SK-N-SH treated with all-trans-retinoic acid at 6 μM for 48 hours (cell line): ENCODE results near the gene STK33.

Experiments
- ARNTL ChIP-seq: fragments of 450-650 bp; formaldehyde crosslinking; IDR thresholded peaks from 2 replicates; pipeline ENCODE4 v1.5.0; 2020; ENCODE audit warnings: low read depth, mild to moderate bottlenecking, moderate library complexity, borderline replicate concordance
- CSRNP3 ChIP-seq: fragments of 250-450 bp; sonication (Bioruptor Pico); IDR thresholded peaks from 2 replicates; pipeline ENCODE4 v1.5.1; 2021; ENCODE audit warnings: mild to moderate bottlenecking, moderate library complexity
- ESRRG ChIP-seq: fragments of 250-450 bp; sonication (Bioruptor Pico); IDR thresholded peaks from 2 replicates; pipeline ENCODE4 v1.6.1; 2021; ENCODE audit warnings: mild to moderate bottlenecking
- GLIS3 ChIP-seq: fragments of 250-450 bp; sonication (Bioruptor Pico); IDR thresholded peaks from 2 replicates; pipeline ENCODE4 v1.5.0; 2020; ENCODE audit warnings: mild to moderate bottlenecking, moderate library complexity
- OSR1 ChIP-seq: fragments of 250-450 bp; sonication (Bioruptor Pico); IDR thresholded peaks from 2 replicates; pipeline ENCODE4 v1.8.0; 2022; ENCODE audit warnings: moderate library complexity, mild to moderate bottlenecking, inconsistent platforms
- RARB ChIP-seq: fragments of 250-450 bp; sonication (Bioruptor Pico); IDR thresholded peaks from 2 replicates; pipeline ENCODE4 v1.8.0; 2021; ENCODE audit warnings: mild to moderate bottlenecking, moderate library complexity
- SNAI2 ChIP-seq: fragments of 250-450 bp; sonication (Bioruptor Pico); IDR thresholded peaks from 2 replicates; pipeline ENCODE4 v1.5.0; 2020; ENCODE audit warnings: mild to moderate bottlenecking, moderate library complexity
- TCF4 ChIP-seq: fragments of 250-450 bp; sonication (Bioruptor Pico); IDR thresholded peaks from 2 replicates; pipeline ENCODE4 v1.8.0; 2021; ENCODE audit warnings: mild to moderate bottlenecking, moderate library complexity, borderline replicate concordance
- ZNF70 ChIP-seq: fragments of 450-650 bp; formaldehyde crosslinking; IDR thresholded peaks from 2 replicates; pipeline ENCODE4 v1.5.0; 2020; ENCODE audit warnings: mild to moderate bottlenecking, moderate library complexity
- TF ChIP-seq, protein P1 (sequence below): fragments of 250-450 bp; sonication (Bioruptor Pico); IDR thresholded peaks from 2 replicates; pipeline ENCODE4 v1.8.0; 2020; ENCODE audit warnings: mild to moderate bottlenecking, moderate library complexity, borderline replicate concordance

GRCh38 chr11:8545698-8546366, 48.2 kb downstream of the STK33 start:
- TF ChIP-seq GLIS3 (no peak), SNAI2 (CRISPR knock-in tag) (no peak), TCF4 (no peak), ESRRG (CRISPR knock-in tag) (no peak), CSRNP3 (no peak), ZNF70 (CRISPR knock-in tag) (no peak), RARB (CRISPR knock-in tag) (no peak), OSR1 (no peak), ARNTL (CRISPR knock-in tag) (no peak)
- TF ChIP-seq, protein P1, sequence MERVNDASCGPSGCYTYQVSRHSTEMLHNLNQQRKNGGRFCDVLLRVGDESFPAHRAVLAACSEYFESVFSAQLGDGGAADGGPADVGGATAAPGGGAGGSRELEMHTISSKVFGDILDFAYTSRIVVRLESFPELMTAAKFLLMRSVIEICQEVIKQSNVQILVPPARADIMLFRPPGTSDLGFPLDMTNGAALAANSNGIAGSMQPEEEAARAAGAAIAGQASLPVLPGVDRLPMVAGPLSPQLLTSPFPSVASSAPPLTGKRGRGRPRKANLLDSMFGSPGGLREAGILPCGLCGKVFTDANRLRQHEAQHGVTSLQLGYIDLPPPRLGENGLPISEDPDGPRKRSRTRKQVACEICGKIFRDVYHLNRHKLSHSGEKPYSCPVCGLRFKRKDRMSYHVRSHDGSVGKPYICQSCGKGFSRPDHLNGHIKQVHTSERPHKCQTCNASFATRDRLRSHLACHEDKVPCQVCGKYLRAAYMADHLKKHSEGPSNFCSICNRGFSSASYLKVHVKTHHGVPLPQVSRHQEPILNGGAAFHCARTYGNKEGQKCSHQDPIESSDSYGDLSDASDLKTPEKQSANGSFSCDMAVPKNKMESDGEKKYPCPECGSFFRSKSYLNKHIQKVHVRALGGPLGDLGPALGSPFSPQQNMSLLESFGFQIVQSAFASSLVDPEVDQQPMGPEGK (CRISPR knock-in tag) = no peak
